NCI-H128 (cell line): ENCODE measurements around the gene ANKRD35.
"Not testable (repeated sequence)": the region's sequence is repeated elsewhere in the genome, so short reads cannot be mapped to it uniquely, and the experiment has no call there.

Experiments
- DNase-seq: peaks from one replicate; lab custom pipeline; 2025; ENCODE audit not compliant: unreplicated experiment; lab: John Stamatoyannopoulos, UW

Gene ANKRD35

GRCh38 chr1:145857170-145857569, 28.5 kb downstream of the ANKRD35 start:
- DNase-seq, result no peak

GRCh38 chr1:145855426-145855948, 30.2 kb downstream of the ANKRD35 start:
- DNase-seq, result no peak

- no peak for DNase-seq
Observed at GRCh38 chr1:145849356-145850160, 36.1 kb downstream of the ANKRD35 start.

- no peak for DNase-seq
Observed at GRCh38 chr1:145847827-145848226, 37.8 kb downstream of the ANKRD35 start.

- no peak for DNase-seq
Observed at GRCh38 chr1:145846201-145846612, 39.5 kb downstream of the ANKRD35 start.

GRCh38 chr1:145845514-145846161, 40.0 kb downstream of the ANKRD35 start, which contains the start of gene NUDT17:
Gene NUDT17, plus strand, starts transcription at chr1:145845630. Its CDS starts 11 bp downstream, at chr1:145845641.
- peak; percentile 73 for DNase-seq

GRCh38 chr1:145845144-145845513, 40.5 kb downstream of the ANKRD35 start:
- DNase-seq, result no peak

GRCh38 chr1:145843031-145843430, 42.6 kb downstream of the ANKRD35 start:
- DNase-seq, result no peak

GRCh38 chr1:145837656-145838055, 48.0 kb downstream of the ANKRD35 start:
- DNase-seq, result no peak

- DNase-seq, result not testable (repeated sequence)
Observed at GRCh38 chr1:145830810-145831209, 54.9 kb downstream of the ANKRD35 start.

- DNase-seq, result no peak
Observed at GRCh38 chr1:145828367-145829026, 57.2 kb downstream of the ANKRD35 start.

GRCh38 chr1:145827966-145828365, 57.7 kb downstream of the ANKRD35 start:
- no peak for DNase-seq

GRCh38 chr1:145826030-145826429, 59.6 kb downstream of the ANKRD35 start:
- DNase-seq, result no peak

- no peak for DNase-seq
Observed at GRCh38 chr1:145824499-145824842, 61.2 kb downstream of the ANKRD35 start.

GRCh38 chr1:145823565-145824498, 61.8 kb downstream of the ANKRD35 start, which contains the start of the genes POLR3C and RNF115:
Gene POLR3C, plus strand, starts transcription at chr1:145824200. Its CDS starts 1,577 bp downstream, at chr1:145825777.
Gene RNF115, minus strand, starts transcription at chr1:145824095. Its CDS starts 222 bp downstream, at chr1:145823873.
- peak; percentile 86 for DNase-seq

GRCh38 chr1:145822779-145823331, 62.8 kb downstream of the ANKRD35 start:
- DNase-seq, result not testable (repeated sequence)

- not testable (repeated sequence) for DNase-seq
Observed at GRCh38 chr1:145818095-145818494, 67.6 kb downstream of the ANKRD35 start.
